Karpas-422 (cell line): ENCODE results near the gene MCM3. TPM values are rescaled to one million over a fixed set of nuclear protein-coding genes. Genes with fewer than 3 reads are reported as not detected.

ENCODE experiments used
- total RNA-seq: library from RNA; depleted of rRNA; stranded (reverse); fragments of >200 nt; shearing (Covaris generic); gene quantifications from 2 replicates; pipeline ENCODE4 v1.2.3, GENCODE V29; 2014; ENCODE audit warnings: low replicate concordance; rRNA removed

MCM3 gene
- total RNA-seq, 1 experiment from 2014 or later = 80.1 TPM

Other genes with a start within 250 kb of the MCM3 start
- 0.07 and 0.11 TPM in 2 replicates for gene PKHD1, start 197.1 kb downstream of the MCM3 start, total RNA-seq
- gene IL17A, start 98.4 kb downstream of the MCM3 start, total RNA-seq = not detected in 2 replicates
- not detected in 2 replicates for gene IL17F, start 40.2 kb downstream of the MCM3 start, total RNA-seq
- gene PAQR8, start 77.4 kb upstream of the MCM3 start, total RNA-seq = 0.29 and 1.2 TPM in 2 replicates
- gene EFHC1, start 135.6 kb upstream of the MCM3 start, total RNA-seq = 22.5 and 44.0 TPM in 2 replicates